ENCODE results near the gene MAP3K2.

Gene MAP3K2

GRCh38 chr2:127280693-127281092, 107.1 kb downstream of the MAP3K2 start:
- DNase-seq, result no peak

- no peak for DNase-seq
Measured at GRCh38 chr2:127279781-127280180, 108.0 kb downstream of the MAP3K2 start.

GRCh38 chr2:127278959-127279358, 108.8 kb downstream of the MAP3K2 start:
- DNase-seq, result no peak

- DNase-seq, result no peak
Measured at GRCh38 chr2:127277028-127277427, 110.7 kb downstream of the MAP3K2 start.

- no peak for DNase-seq
Measured at GRCh38 chr2:127275789-127276188, 112.0 kb downstream of the MAP3K2 start.

GRCh38 chr2:127275356-127275755, 112.4 kb downstream of the MAP3K2 start:
- no peak for DNase-seq

- DNase-seq, result no peak
Measured at GRCh38 chr2:127270663-127271062, 117.1 kb downstream of the MAP3K2 start.

- no peak for DNase-seq
Measured at GRCh38 chr2:127261804-127262406, 125.9 kb downstream of the MAP3K2 start.

- no peak for DNase-seq
Measured at GRCh38 chr2:127259355-127259754, 128.4 kb downstream of the MAP3K2 start.

GRCh38 chr2:127256866-127257265, 130.9 kb downstream of the MAP3K2 start:
- DNase-seq, result no peak

- DNase-seq, result no peak
Measured at GRCh38 chr2:127256381-127256780, 131.4 kb downstream of the MAP3K2 start.

GRCh38 chr2:127255721-127256120, 132.1 kb downstream of the MAP3K2 start:
- no peak for DNase-seq

GRCh38 chr2:127255146-127255545, 132.6 kb downstream of the MAP3K2 start:
- DNase-seq, result no peak

GRCh38 chr2:127254386-127254981, 133.3 kb downstream of the MAP3K2 start:
- no peak for DNase-seq
